WTC11 (cell line): ENCODE data around the gene ABCG4. TPM values are rescaled to one million over a fixed set of nuclear protein-coding genes. Genes with fewer than 3 reads are reported as not detected.

ENCODE experiments used
- ATAC-seq: fragments of 200-7000 bp; cut with Tn5 transposase; 2 replicates; pipeline ENCODE4 v1.10.0; 2021; ENCODE audit warnings: mild to moderate bottlenecking, moderate library complexity
- CTCF ChIA-PET: fragments of 300-600 bp; sonication (Branson Sonifier 250); formaldehyde crosslinking; loops from one replicate; lab custom pipeline; 2021; ENCODE audit warnings: antibody characterized with exemption; lab: Charles Lee
- POLR2A ChIA-PET: fragments of 350-600 bp; sonication (Branson Sonifier 250); formaldehyde crosslinking; loops from one replicate; lab custom pipeline; 2021; ENCODE audit warnings: antibody characterized with exemption; lab: Charles Lee
- DNase-seq: peaks from one replicate; pipeline ENCODE4 v3.0.0; 2021; ENCODE audit warnings: low spot score
- H3K27ac Mint-ChIP-seq: 2 replicates; pipeline ENCODE4 v1.8.0; 2021; ENCODE audit warnings: mixed read lengths
- H3K27me3 Mint-ChIP-seq: 2 replicates; pipeline ENCODE4 v1.8.0; 2021; ENCODE audit warnings: low read depth, mild to moderate bottlenecking, moderate library complexity, mixed read lengths
- H3K36me3 Mint-ChIP-seq: 2 replicates; pipeline ENCODE4 v1.8.0; 2021; ENCODE audit warnings: mixed read lengths
- H3K4me1 Mint-ChIP-seq: 2 replicates; pipeline ENCODE4 v1.8.0; 2022; ENCODE audit warnings: mixed read lengths
- H3K4me3 Mint-ChIP-seq: 2 replicates; pipeline ENCODE4 v1.8.0; 2021; ENCODE audit warnings: mild to moderate bottlenecking, moderate library complexity, mixed read lengths
- H3K9me3 Mint-ChIP-seq: 2 replicates; pipeline ENCODE4 v1.8.0; 2021; ENCODE audit warnings: mixed read lengths
- ARID4B ChIP-seq: sonication (generic); formaldehyde crosslinking; IDR thresholded peaks from 2 replicates; pipeline ENCODE4 v1.8.0; 2023; ENCODE audit warnings: missing genetic modification reagents, mild to moderate bottlenecking, borderline replicate concordance
- ATF6 ChIP-seq: sonication (generic); formaldehyde crosslinking; IDR thresholded peaks from 2 replicates; pipeline ENCODE4 v1.8.1; 2023; ENCODE audit warnings: mild to moderate bottlenecking, missing genetic modification reagents
- CDX4 ChIP-seq: fragments of 250-450 bp; sonication (Bioruptor Pico); IDR thresholded peaks from 2 replicates; pipeline ENCODE4 v1.9.0; 2021; ENCODE audit warnings: moderate library complexity, mild to moderate bottlenecking, inconsistent platforms, borderline replicate concordance
- CREM ChIP-seq: sonication (generic); formaldehyde crosslinking; IDR thresholded peaks from 2 replicates; pipeline ENCODE4 v1.8.1; 2022; ENCODE audit warnings: mild to moderate bottlenecking, missing genetic modification reagents, moderate library complexity
- MLX ChIP-seq: sonication (generic); formaldehyde crosslinking; IDR thresholded peaks from 2 replicates; pipeline ENCODE4 v1.8.1; 2023; ENCODE audit warnings: mild to moderate bottlenecking, missing genetic modification reagents, moderate library complexity
- MYBL2 ChIP-seq: sonication (generic); formaldehyde crosslinking; IDR thresholded peaks from 2 replicates; pipeline ENCODE4 v1.8.1; 2023; ENCODE audit warnings: mild to moderate bottlenecking, moderate library complexity, missing genetic modification reagents
- NR2C2 ChIP-seq: sonication (generic); formaldehyde crosslinking; IDR thresholded peaks from 2 replicates; pipeline ENCODE4 v1.8.0; 2022; ENCODE audit warnings: mild to moderate bottlenecking, missing genetic modification reagents
- ZNF317 ChIP-seq: sonication (generic); formaldehyde crosslinking; IDR thresholded peaks from 2 replicates; pipeline ENCODE4 v1.8.1; 2023; ENCODE audit warnings: low read depth, mild to moderate bottlenecking, moderate library complexity, missing genetic modification reagents, borderline replicate concordance
- ZNF512 ChIP-seq: sonication (generic); formaldehyde crosslinking; IDR thresholded peaks from 2 replicates; pipeline ENCODE4 v1.8.1; 2022; ENCODE audit warnings: missing genetic modification reagents, borderline replicate concordance
- ZNF671 ChIP-seq: fragments of 250-450 bp; sonication (Bioruptor Pico); IDR thresholded peaks from 2 replicates; pipeline ENCODE4 v1.8.0; 2021; ENCODE audit warnings: mild to moderate bottlenecking
- total RNA-seq: library from RNA; stranded (reverse); gene quantifications from 3 replicates; pipeline ENCODE4 v1.2.3, GENCODE V29; 2021

Gene ABCG4
- total RNA-seq, 1 experiment from 2014 or later, result 4.4 TPM

GRCh38 chr11:119152043-119152442, 3.2 kb downstream of the ABCG4 start:
- peaks cover 23% of the 10 kb centered on the region for H3K4me1 Mint-ChIP-seq
- no peaks in the 10 kb centered on the region for H3K9me3 Mint-ChIP-seq
- DNase-seq, result no peak
- no peak overlapping the region for H3K4me3 Mint-ChIP-seq
- no peak overlapping the region for H3K27ac Mint-ChIP-seq
- TF ChIP-seq MYBL2 (no peak), ZNF671 (CRISPR knock-in tag) (no peak), CDX4 (CRISPR knock-in tag) (no peak), ZNF317 (CRISPR knock-in tag) (no peak), NR2C2 (no peak), ARID4B (CRISPR knock-in tag) (no peak), ATF6 (CRISPR knock-in tag) (no peak)
- peaks cover 51% of the 10 kb centered on the region for H3K27me3 Mint-ChIP-seq
- no peak for ATAC-seq
- ChIA-PET CTCF (interaction anchor here (0.7 to 5.1 kb wide), 5 partner anchors 14 to 54 kb away, joined by 3 to 38 read pairs (median 4); partner anchors contain the start of genes CBL and NLRX1), POLR2A (interaction anchor here (0.5 to 1.3 kb wide), 2 partner anchors 17 to 33 kb away, joined by 3 read pairs; no protein-coding TSS in a partner anchor)
- H3K36me3 Mint-ChIP-seq, result no peaks in the 10 kb centered on the region

- Mint-ChIP-seq H3K27ac (no peak overlapping the region), H3K4me3 (no peak overlapping the region), H3K9me3 (no peaks in the 10 kb centered on the region), H3K27me3 (peaks cover 45% of the 10 kb centered on the region), H3K4me1 (peaks cover 18% of the 10 kb centered on the region), H3K36me3 (no peaks in the 10 kb centered on the region)
- POLR2A ChIA-PET, result interaction anchor here (1.3 kb wide), 1 partner anchor 17 kb away, joined by 3 read pairs; no protein-coding TSS in a partner anchor
- CTCF ChIA-PET, result interaction anchor here (0.6 to 5.1 kb wide), 8 partner anchors 11 to 518 kb away, joined by 3 to 38 read pairs (median 5); partner anchors contain the start of gene NLRX1
- DNase-seq (no peak), ATAC-seq (no peak)
- TF ChIP-seq ZNF512, result no peak
- TF ChIP-seq MLX (CRISPR knock-in tag), result no peak
- no peak for TF ChIP-seq CREM (CRISPR knock-in tag)
Measured at GRCh38 chr11:119152604-119153003, 3.8 kb downstream of the ABCG4 start.
